A673 (cell line): ENCODE measurements around the gene COL5A2.

Source experiments
- EZH2 ChIP-seq: fragments of 200-600 bp; sonication (generic); IDR thresholded peaks from 2 replicates; pipeline ENCODE4 v1.6.1; 2017; ENCODE audit warnings: borderline replicate concordance, low read depth, mild to moderate bottlenecking, mixed read lengths, antibody characterized with exemption, low read length; ENCODE audit not compliant: poor library complexity, severe bottlenecking
- TF ChIP-seq, protein P1 (sequence below): fragments of 300-800, 200-600 bp; sonication (generic); conservative IDR thresholded peaks from 2 replicates; pipeline ENCODE4 v1.5.1; 2017; ENCODE audit warnings: low read depth, mild to moderate bottlenecking, antibody characterized with exemption, low read length, moderate library complexity, mixed read lengths

DNA sequence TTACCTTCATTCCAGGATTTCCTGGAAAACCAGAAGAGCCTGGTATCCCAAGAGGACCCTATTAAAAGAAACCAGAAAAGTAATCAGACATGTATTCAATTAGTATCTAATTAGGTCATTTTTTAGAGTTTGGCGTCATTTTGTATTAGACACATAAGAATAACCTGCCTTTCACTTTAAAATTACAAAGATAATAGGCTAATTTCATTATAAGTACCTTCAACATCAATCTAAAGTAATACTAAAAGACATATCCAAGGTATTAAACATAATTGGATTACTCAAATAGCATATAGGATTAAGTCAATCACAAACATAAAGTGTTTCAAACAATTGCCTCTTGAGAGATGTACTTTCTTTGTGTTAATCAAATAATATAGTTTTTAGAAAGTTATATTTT lies 107.5 kb downstream of the COL5A2 start:
- TF ChIP-seq, protein P1, sequence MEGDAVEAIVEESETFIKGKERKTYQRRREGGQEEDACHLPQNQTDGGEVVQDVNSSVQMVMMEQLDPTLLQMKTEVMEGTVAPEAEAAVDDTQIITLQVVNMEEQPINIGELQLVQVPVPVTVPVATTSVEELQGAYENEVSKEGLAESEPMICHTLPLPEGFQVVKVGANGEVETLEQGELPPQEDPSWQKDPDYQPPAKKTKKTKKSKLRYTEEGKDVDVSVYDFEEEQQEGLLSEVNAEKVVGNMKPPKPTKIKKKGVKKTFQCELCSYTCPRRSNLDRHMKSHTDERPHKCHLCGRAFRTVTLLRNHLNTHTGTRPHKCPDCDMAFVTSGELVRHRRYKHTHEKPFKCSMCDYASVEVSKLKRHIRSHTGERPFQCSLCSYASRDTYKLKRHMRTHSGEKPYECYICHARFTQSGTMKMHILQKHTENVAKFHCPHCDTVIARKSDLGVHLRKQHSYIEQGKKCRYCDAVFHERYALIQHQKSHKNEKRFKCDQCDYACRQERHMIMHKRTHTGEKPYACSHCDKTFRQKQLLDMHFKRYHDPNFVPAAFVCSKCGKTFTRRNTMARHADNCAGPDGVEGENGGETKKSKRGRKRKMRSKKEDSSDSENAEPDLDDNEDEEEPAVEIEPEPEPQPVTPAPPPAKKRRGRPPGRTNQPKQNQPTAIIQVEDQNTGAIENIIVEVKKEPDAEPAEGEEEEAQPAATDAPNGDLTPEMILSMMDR, result no peak
- no peak for TF ChIP-seq EZH2
